Hematopoietic multipotent progenitor cell treated with erythropoietin and hydrocortisone succinate and interleukin-3 and kit ligand, for 4 days (in vitro differentiated cells): ENCODE measurements around the gene ISM2.

Source experiments
- DNase-seq: peaks from one replicate; pipeline ENCODE4 v3.0.0-alpha.2; 2015

Gene ISM2

DNA sequence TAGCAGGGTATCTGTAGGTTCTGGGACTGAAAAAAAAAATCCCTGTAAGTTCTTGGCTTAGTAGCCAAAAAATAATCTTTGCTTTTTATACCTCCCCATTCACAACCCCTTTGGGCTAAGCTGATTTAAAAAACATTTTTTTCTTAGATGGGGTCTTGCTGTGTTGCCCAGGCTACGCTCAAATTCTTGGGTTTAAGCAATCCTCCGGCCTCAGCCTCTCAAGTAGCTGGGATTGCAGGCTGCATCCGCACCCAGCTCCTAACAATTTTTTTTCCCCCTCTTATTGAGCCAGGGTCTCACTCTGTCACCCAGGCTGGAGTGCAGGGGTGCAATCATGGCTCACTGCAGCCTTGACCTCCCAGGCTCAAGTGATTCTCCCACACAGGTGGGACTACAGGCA, 9.1 kb upstream of the ISM2 start:
- DNase-seq = no peak

- no peak for DNase-seq
Measured at GRCh38 chr14:77505031-77505430, 6.4 kb upstream of the ISM2 start.

DNA sequence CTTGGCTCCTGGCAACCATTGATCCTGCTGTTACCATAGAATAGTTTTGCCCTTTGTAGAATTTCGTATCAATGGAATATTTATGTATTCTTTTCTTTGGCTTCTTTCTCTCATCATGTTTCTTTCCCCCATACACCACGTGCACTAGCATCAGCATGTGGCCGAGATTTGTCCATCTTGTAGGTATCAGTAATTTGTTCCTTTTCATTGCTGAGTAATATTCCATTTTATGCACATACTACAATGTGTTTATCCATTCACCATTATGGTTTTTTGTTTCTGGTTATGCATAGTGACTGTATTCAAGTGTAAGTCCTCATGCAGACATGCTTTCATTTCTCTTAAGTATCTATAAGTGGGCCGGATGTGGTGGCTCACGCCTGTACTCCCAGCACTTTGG, 4.5 kb upstream of the ISM2 start:
- DNase-seq = no peak

GRCh38 chr14:77502109-77502782, 3.6 kb upstream of the ISM2 start:
- no peak for DNase-seq

GRCh38 chr14:77498984-77499527, 440 bp upstream of the ISM2 start:
- DNase-seq = no peak

DNA sequence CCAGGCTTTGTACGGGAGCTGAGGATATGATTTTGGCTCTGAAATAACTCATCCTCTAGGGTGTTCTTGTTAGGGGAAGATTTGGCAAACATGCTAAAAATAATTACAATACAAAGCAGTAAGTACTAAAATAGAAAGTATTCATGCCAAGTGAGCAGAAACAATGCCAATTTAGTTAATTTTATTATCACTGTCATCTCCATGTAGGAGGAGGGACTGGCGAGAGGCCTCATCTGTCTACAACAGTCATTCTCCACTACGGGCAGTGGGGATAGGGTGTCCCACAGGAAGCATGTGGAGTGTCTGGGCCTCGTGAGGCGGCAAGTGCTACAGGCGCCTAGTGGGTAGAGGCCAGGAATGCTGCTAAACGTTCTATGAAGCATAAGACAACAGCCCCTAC, 3.3 kb downstream of the ISM2 start:
- no peak for DNase-seq

GRCh38 chr14:77491056-77491455, 7.6 kb downstream of the ISM2 start:
- DNase-seq = no peak

DNA sequence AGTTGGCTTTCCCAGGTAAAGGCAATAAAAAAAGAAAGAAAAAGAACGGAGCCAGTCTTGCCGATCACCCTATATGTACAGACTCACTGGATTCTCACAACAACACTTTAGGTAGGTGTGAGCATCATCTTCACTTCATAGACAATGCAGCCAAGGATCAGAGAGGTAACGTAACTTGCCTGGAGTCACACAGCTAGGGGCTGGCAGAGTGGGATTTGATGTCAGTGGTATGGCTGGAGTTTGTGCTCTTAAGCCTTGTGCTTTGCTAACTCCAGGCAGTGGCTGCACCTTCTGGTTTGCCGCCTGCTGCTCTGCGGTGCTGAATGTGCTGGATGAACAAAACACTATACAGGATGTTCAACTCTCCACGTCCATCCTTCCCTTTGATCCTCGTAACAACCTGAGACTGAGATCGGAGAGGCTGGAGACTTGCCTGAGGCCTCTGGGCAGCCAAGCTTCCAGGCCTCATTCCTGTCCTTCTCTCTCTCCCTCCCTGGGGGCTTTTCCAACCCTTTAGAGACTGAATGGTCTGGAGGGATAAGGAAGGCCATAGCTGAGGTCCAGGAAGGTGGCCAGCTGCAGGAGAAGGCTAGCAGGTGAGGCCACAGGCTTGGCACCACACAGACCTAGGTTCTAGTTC, 8.1 kb downstream of the ISM2 start:
- no peak for DNase-seq

DNA sequence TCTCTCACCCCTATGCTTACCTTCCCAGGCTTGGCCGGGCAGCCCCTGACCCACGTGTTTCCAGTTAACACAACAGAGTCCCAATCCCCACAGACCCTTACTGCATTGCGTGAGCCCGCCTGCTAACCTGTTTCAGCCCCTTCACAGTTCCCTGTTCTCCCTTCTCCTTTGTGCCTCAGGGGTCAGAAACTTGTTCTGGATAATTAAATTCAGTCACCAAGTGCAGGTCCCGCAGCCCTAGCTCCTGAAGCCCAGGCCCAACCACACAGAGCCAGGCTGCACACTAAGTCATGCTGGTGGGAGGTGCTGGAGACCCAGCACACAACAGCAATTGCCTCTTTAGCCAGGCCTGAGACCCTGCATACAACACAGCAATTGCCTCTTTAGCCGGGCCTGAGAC, 9.6 kb downstream of the ISM2 start:
- no peak for DNase-seq

- DNase-seq = no peak
Measured at GRCh38 chr14:77488558-77488957, 10.1 kb downstream of the ISM2 start.

DNA sequence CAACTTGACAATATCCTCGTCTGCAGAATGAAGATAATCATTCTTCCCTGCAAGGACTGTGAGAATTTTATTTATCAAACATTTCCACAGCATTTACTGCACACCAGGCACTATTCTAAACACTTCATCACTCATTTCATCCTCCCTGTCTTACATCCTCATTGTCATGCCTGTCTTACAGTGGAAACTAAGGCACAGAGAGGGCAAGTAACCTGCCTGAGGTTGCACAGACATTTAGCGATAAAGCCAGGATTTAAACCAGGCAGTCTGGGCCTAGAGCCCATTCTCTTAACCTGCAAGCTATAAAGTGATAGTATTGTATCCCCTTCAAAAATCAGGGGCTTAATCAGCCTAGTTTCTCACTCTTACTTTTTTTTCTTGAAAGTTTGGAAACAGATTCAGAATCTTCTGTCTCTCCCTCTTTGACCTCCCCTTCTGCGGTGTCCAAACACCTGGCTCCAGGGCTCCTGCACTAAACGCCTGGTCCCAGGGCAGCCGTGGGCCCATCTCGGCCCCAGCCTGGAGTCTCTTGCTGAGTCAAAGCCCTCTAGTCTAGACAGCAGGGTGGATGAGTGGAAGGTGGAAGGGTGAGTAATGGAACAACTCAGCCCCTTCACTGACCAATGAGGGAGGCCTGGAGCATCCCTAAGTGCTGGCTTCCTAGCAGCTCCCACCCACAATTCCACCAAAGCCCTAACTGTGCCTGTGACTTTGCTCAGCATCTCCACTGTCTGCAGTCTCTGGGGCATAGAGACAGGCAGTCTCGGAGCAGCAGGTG, 12.5 kb downstream of the ISM2 start:
- no peak for DNase-seq

DNA sequence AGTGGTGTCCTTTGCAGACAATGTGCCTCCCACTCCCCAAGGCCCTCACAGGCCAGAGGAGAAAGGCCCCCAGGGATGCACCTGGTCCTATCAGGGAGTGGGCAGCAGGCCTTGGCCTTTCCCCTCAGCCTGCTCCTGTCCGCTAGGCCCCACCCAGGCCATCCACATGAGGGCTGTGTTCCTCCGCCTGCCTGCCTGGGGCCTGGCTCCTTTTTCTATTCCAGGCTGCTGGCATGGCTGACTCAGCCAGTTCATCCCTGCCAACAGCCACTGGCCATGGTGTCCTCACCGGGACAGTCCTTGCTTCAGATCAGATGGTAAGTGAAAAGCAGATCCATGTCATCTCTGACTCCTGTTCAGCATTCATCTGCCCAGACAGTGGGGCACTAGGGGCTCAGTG, 13.4 kb downstream of the ISM2 start:
- DNase-seq = no peak

- no peak for DNase-seq
Measured at GRCh38 chr14:77482422-77482821, 16.2 kb downstream of the ISM2 start.

DNA sequence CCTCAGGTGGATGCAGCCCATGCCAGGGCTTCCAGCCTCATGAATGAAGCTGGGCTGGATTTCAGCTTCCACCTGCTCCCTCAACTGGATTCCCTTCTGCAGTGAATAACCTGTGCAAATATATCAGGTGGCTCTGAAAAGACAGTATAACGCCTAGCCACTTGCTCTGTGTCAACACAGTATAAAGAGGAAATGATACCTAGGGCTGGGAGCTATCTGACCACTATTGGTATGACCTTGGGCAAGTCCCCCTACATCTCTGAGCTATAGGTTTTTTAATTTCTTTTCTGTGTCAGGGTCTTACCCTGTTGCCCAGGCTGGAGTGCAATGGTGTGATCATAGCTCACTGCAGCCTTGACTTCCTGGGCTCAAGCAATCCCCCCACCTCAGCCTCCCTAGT, 19.8 kb downstream of the ISM2 start:
- no peak for DNase-seq

DNA sequence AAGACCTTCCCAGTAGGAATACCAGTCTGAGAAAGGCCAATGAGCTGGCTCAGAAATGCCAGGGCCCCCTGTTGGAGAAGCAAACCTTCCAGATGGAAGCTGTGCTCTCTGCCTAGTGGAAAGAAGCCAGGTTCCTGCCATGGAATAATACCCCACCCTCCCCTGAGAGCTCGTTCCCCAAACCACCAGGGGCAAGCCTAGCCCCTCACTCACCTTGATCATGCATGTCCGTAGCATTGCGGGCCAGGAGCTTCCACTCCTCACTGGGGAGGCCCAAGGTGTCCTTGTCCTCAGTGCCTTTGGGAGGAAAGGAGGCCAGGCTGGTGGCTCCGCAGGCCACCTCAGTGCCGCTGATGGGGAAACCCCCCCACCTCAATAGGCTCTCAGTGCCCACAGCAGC, 20.6 kb downstream of the ISM2 start:
- no peak for DNase-seq

DNA sequence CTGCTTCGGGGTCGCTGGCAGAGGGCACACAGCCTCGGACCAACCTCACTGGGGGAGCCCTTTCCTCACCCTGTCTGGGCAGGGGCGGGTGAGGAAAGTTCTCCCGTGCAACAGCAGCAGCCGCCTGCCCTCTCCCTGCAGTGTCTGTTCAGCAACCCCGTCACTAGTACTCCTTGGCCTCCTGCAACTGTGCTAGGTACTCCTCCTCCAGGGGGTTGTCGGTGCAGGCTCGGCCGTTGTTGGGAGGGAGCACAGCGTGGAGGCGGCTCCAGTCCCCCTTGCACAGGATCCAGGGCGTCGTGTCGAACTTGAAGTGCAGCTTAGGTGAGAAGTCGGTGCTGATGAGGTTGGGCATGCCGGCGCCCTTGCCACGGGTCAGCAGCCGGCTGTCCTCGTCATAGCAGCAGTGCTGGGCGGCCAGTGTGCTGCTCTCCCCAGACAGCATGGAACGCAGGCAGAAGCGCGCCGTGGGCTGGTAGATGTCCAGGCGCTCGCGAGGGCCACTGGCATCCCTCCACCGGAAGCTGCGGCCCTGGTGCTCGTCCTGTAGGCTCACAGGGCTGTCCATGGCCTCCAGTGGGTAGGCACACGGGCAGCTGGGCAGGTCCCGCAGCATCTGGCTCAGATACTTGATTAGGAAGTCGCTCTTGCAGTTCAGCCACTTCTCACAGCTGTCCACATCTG, 23.0 kb downstream of the ISM2 start:
- no peak for DNase-seq

- DNase-seq = peak; percentile 47
Measured at GRCh38 chr14:77474479-77475177, 24.0 kb downstream of the ISM2 start.

DNA sequence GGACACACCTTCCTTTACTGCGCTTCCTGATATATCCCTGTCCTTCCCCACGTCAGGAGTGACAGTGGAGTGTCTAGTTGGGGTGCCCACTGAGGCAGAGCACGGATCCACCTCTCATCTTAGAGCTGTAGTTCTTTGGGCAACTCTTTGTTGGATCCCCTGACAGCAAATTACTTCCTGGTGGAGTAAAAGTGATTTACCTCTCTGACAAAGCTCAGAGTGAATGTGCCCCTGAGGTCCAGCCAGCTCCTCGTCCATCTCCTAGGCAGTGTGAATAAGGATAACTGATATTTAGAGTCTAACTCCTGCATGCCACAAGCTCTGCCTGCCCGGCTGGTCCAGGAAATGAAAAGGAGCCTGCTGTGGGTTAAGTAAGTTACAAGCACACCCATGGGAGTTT, 24.7 kb downstream of the ISM2 start:
- DNase-seq = no peak

- DNase-seq = no peak
Measured at GRCh38 chr14:77470224-77470870, 28.3 kb downstream of the ISM2 start.

DNA sequence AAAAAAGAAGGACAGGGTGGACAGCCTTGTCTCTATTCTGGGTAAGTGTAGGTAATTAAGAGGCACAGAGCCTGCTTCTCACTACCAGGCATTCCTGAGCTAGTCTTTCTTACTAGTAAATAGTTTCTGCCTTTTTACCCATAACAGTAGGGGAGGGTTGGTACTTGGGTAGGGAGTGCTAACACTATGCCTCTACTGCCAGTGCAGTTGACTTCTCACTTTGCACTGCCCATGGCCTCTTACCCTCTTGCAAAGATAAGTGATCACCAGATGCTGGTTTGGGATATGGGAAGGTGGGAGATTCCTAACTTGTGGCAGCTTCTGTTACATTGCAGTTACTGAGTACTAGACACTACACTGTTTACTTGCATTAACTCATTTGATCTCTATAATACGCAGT, 29.1 kb downstream of the ISM2 start:
- DNase-seq = no peak

- no peak for DNase-seq
Measured at GRCh38 chr14:77469067-77469505, 29.5 kb downstream of the ISM2 start.

DNA sequence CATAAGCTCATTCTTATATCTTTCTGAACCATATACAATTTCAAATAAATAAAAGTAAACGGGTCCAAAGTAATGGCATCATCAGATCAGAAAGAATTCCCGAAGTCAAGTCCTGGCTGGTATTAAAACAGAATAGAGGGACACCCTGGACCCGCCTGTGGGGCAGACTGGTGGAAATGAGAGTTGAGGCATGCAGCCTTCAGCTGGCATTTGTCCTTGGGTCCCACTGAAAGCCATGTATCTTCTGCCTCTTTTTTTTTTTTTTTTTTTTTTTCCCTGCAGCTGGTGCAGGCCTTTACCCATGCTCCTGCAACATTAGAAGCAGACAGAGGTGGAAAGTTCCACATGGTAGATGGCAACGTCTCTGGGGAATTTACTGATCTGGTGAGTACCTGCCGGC, 30.8 kb downstream of the ISM2 start:
- no peak for DNase-seq
